K562 (cell line): ENCODE results near the gene NUP153. TPM values are rescaled to one million over a fixed set of nuclear protein-coding genes. Genes with fewer than 3 reads are reported as not detected.

Experiments used
- CC2D1A ChIP-seq: fragments of 450-650 bp; IDR thresholded peaks from 2 replicates; pipeline ENCODE4 v1.6.1; 2017; ENCODE audit warnings: mild to moderate bottlenecking
- DPF2 ChIP-seq: fragments of 450-650 bp; IDR thresholded peaks from 2 replicates; pipeline ENCODE4 v1.6.1; 2016
- ELF1 ChIP-seq: fragments of 200-800 bp; sonication (Bioruptor generic); IDR thresholded peaks from 2 replicates; pipeline ENCODE4 v1.6.1; 2016; ENCODE audit warnings: missing genetic modification characterization, missing compliant biosample characterization
- FOXK2 ChIP-seq, 2 experiments: fragments of 450-650 bp; IDR thresholded peaks in 1 of 2; conservative IDR thresholded peaks in 1 of 2; 2 replicates each; pipeline ENCODE4 v1.6.1; 2016; ENCODE audit warnings: low read depth in 2 of 2, mild to moderate bottlenecking in 1 of 2
- GABPA ChIP-seq: fragments of 200-800 bp; sonication (Bioruptor generic); conservative IDR thresholded peaks from 2 replicates; pipeline ENCODE4 v1.6.1; 2016; ENCODE audit warnings: low read depth, missing genetic modification characterization, missing compliant biosample characterization
- HNRNPUL1 ChIP-seq: fragments of 200-400 bp; formaldehyde crosslinking; IDR thresholded peaks from 2 replicates; pipeline ENCODE4 v1.6.1; 2017; ENCODE audit warnings: low read length
- NCOR1 ChIP-seq: fragments of 450-650 bp; IDR thresholded peaks from 2 replicates; pipeline ENCODE4 v1.6.1; 2016; ENCODE audit warnings: mild to moderate bottlenecking, moderate library complexity
- NR3C1 ChIP-seq: sonication (generic); formaldehyde crosslinking; IDR thresholded peaks from 2 replicates; pipeline ENCODE4 v1.8.1; 2022; ENCODE audit warnings: missing genetic modification reagents
- RCOR1 ChIP-seq, 2 experiments: IDR thresholded peaks; 2 replicates each; pipeline ENCODE4 v1.6.1; 2012; ENCODE audit warnings: low read depth in 2 of 2, low read length in 2 of 2, borderline replicate concordance in 1 of 2, improper control_type of control experiment in 1 of 2
- SRSF3 ChIP-seq: fragments of 200-400 bp; formaldehyde crosslinking; IDR thresholded peaks from 2 replicates; pipeline ENCODE4 v1.6.1; 2016; ENCODE audit warnings: mild to moderate bottlenecking, low read length, moderate library complexity; ENCODE audit not compliant: insufficient read depth
- TEAD2 ChIP-seq: fragments of 450-650 bp; IDR thresholded peaks from 2 replicates; pipeline ENCODE4 v1.6.1; 2016; ENCODE audit warnings: missing genetic modification characterization, control low read depth, missing compliant biosample characterization
- WHSC1 ChIP-seq: IDR thresholded peaks from one replicate; pipeline ENCODE4 v1.6.1; 2012; ENCODE audit warnings: low read length, control low read depth, inconsistent platforms
- ZBTB9 ChIP-seq: fragments of 450-650 bp; formaldehyde crosslinking; IDR thresholded peaks from 2 replicates; pipeline ENCODE4 v1.4.0; 2020; ENCODE audit warnings: mild to moderate bottlenecking, moderate library complexity
- ZNF217 ChIP-seq: sonication (generic); formaldehyde crosslinking; IDR thresholded peaks from 2 replicates; pipeline ENCODE4 v1.8.0; 2022; ENCODE audit warnings: mild to moderate bottlenecking, missing genetic modification reagents
- ZNF277 ChIP-seq: fragments of 250-450 bp; sonication (Bioruptor Pico); IDR thresholded peaks from 2 replicates; pipeline ENCODE4 v1.8.0; 2022; ENCODE audit warnings: inconsistent platforms, mild to moderate bottlenecking, moderate library complexity, borderline replicate concordance
- ZNF551 ChIP-seq: fragments of 250-450 bp; sonication (Bioruptor Pico); IDR thresholded peaks from 2 replicates; pipeline ENCODE4 v1.5.0; 2021; ENCODE audit warnings: mild to moderate bottlenecking, moderate library complexity
- ZNF778 ChIP-seq: fragments of 450-650 bp; formaldehyde crosslinking; IDR thresholded peaks from 2 replicates; pipeline ENCODE4 v1.4.0; 2020; ENCODE audit warnings: mild to moderate bottlenecking, moderate library complexity
- polyA plus RNA-seq, 8 experiments: library from polyadenylated mRNA; depleted of rRNA in 4 of 8; stranded (reverse) in 5 of 8; unstranded in 3 of 8; fragments of >200 nt; fragmentation: Nextera tagmentation in 2 of 8; fragmentation: Illumina TruSeq in 1 of 8; extraction: Ambion mirVana in 2 of 8; extraction: Trizol in 1 of 8; gene quantifications; 2 replicates each; pipeline versions ENCODE4 v1.2.1 to v1.2.3, GENCODE V29; 2011 to 2014; ENCODE audit warnings: inconsistent platforms in 1 of 8, missing spikeins in 1 of 8
- total RNA-seq, 7 experiments: library from RNA; depleted of rRNA in 6 of 7; stranded (reverse); fragments of >200 nt in 6 of 7; fragmentation: Illumina TruSeq in 2 of 7; extraction: Trizol in 2 of 7; gene quantifications; 2 replicates each; pipeline versions ENCODE4 v1.2.1 to v1.2.3, GENCODE V29; 2011 to 2021; ENCODE audit warnings: low replicate concordance in 1 of 7
- TF ChIP-seq, protein P1 (sequence below): sonication (generic); formaldehyde crosslinking; IDR thresholded peaks from 2 replicates; pipeline ENCODE4 v1.8.0; 2022; ENCODE audit warnings: mild to moderate bottlenecking, missing genetic modification reagents
- TF ChIP-seq, protein P2 (sequence below), 2 experiments: fragments of 450-650 bp; conservative IDR thresholded peaks; 2 replicates each; pipeline ENCODE4 v1.6.1; 2017; ENCODE audit warnings: mild to moderate bottlenecking in 2 of 2, moderate library complexity in 2 of 2
- TF ChIP-seq, protein P3 (sequence below): sonication (generic); formaldehyde crosslinking; IDR thresholded peaks from 2 replicates; pipeline ENCODE4 v1.8.0; 2022; ENCODE audit warnings: missing genetic modification reagents, mild to moderate bottlenecking, borderline replicate concordance
- TF ChIP-seq, protein P4 (sequence below): IDR thresholded peaks from 2 replicates; pipeline ENCODE4 v1.6.1; 2011; ENCODE audit not compliant: insufficient read length; ENCODE audit errors: extremely low read depth

The NUP153 gene
- total and polyA plus RNA-seq, 9 of the 15 experiments (the other 6 are each of a cell fraction or from before 2014, with no cell fraction given) = 21.9 to 110 (median 84.8) TPM

DNA sequence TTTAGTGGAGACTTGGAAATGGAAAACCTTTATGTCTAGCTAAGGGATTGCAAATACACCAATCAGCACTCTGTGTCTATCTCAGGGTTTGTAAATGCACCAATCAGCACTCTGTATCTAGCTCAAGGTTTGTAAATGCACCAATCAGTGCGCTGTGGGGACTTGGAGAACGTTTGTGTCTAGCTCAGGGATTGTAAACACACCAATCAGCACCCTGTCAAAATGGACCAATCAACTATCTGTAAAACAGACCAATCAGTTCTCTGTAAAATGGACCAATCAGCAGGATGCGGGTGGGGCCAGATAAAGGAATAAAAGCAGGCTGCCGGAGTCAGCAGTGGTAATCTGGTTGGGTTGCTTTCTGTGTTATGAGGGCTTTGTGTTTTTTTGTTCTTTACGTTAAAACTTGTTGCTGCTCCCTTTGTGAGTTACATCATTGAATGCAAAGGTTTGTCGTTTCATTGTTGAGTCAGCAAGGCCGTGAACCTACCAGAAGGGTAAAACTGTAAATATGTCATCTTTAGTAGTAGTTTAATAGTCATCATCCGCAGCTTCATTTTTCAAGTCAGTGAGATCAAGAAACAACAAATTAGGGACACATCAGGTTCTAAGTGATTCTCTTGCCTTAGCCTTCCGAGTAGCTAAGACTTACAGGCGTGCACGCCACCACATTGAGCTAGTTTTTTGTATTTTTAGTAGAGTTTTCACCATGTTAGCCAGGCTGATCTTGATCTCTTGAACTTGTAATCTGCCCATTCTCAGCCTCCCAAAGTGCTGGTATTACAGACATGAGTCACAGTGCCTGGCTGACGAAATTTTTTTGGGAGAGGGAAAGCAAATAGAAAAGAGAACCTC, 22.7 kb upstream of the NUP153 start (continued):
- no peak for TF ChIP-seq FOXK2 (conservative IDR thresholded peaks at IDR 0.05 in 1 of 2, IDR thresholded peaks at IDR 0.05 in 1 of 2; ENCODE audit: low read depth in 2 of 2)
- TF ChIP-seq ELF1 (tag) = no peak
- no peak for TF ChIP-seq ZNF277 (CRISPR knock-in tag)
- peak; percentile 34 for TF ChIP-seq CC2D1A
- no peak for TF ChIP-seq WHSC1
- TF ChIP-seq, protein P1, sequence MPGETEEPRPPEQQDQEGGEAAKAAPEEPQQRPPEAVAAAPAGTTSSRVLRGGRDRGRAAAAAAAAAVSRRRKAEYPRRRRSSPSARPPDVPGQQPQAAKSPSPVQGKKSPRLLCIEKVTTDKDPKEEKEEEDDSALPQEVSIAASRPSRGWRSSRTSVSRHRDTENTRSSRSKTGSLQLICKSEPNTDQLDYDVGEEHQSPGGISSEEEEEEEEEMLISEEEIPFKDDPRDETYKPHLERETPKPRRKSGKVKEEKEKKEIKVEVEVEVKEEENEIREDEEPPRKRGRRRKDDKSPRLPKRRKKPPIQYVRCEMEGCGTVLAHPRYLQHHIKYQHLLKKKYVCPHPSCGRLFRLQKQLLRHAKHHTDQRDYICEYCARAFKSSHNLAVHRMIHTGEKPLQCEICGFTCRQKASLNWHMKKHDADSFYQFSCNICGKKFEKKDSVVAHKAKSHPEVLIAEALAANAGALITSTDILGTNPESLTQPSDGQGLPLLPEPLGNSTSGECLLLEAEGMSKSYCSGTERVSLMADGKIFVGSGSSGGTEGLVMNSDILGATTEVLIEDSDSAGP (CRISPR knock-in tag) = no peak
- TF ChIP-seq HNRNPUL1 = no peak
- TF ChIP-seq RCOR1 (IDR thresholded peaks at IDR 0.05; ENCODE audit: borderline replicate concordance in 1 of 2, low read depth in 2 of 2, low read length in 2 of 2) = no peak
- TF ChIP-seq GABPA = no peak
- TF ChIP-seq ZNF217 (CRISPR knock-in tag) = no peak
- TF ChIP-seq NCOR1 = no peak; the same call in 1 of the 2 replicates
- TF ChIP-seq SRSF3 = no peak
- TF ChIP-seq TEAD2 (tag) = no peak
- no peak for TF ChIP-seq ZNF778 (CRISPR knock-in tag)
- TF ChIP-seq, protein P2, sequence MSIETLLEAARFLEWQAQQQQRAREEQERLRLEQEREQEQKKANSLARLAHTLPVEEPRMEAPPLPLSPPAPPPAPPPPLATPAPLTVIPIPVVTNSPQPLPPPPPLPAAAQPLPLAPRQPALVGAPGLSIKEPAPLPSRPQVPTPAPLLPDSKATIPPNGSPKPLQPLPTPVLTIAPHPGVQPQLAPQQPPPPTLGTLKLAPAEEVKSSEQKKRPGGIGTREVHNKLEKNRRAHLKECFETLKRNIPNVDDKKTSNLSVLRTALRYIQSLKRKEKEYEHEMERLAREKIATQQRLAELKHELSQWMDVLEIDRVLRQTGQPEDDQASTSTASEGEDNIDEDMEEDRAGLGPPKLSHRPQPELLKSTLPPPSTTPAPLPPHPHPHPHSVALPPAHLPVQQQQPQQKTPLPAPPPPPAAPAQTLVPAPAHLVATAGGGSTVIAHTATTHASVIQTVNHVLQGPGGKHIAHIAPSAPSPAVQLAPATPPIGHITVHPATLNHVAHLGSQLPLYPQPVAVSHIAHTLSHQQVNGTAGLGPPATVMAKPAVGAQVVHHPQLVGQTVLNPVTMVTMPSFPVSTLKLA (conservative IDR thresholded peaks at IDR 0.05) = peak in 1 of 2 experiments; percentile 14; a peak in 1 of 4 replicates
- no peak for TF ChIP-seq NR3C1 (CRISPR knock-in tag)
- TF ChIP-seq ZNF551 (CRISPR knock-in tag) = no peak
- TF ChIP-seq ZBTB9 (CRISPR knock-in tag) = no peak
- TF ChIP-seq, protein P3, sequence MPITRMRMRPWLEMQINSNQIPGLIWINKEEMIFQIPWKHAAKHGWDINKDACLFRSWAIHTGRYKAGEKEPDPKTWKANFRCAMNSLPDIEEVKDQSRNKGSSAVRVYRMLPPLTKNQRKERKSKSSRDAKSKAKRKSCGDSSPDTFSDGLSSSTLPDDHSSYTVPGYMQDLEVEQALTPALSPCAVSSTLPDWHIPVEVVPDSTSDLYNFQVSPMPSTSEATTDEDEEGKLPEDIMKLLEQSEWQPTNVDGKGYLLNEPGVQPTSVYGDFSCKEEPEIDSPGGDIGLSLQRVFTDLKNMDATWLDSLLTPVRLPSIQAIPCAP (CRISPR knock-in tag) = no peak
- TF ChIP-seq DPF2 = peak; percentile 90
- TF ChIP-seq, protein P4, sequence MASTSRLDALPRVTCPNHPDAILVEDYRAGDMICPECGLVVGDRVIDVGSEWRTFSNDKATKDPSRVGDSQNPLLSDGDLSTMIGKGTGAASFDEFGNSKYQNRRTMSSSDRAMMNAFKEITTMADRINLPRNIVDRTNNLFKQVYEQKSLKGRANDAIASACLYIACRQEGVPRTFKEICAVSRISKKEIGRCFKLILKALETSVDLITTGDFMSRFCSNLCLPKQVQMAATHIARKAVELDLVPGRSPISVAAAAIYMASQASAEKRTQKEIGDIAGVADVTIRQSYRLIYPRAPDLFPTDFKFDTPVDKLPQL = no peak
